Activated CD8-positive, alpha-beta T cell treated with anti-CD3 and anti-CD28 coated beads, Interleukin-2, amount 10 ng/mL, durations not matched to agents 7 days and 5 days (primary cell): ENCODE data around the gene SAP30. TPM values are rescaled to one million over a fixed set of nuclear protein-coding genes. Genes with fewer than 3 reads are reported as not detected.
A peak's percentile ranks its signal among the peaks of the same experiment; 100 is the strongest.

Source experiments
- ATAC-seq: fragments of 150-1000 bp; cut with Tn5 transposase; one replicate; pipeline ENCODE4 v1.10.0; 2021; ENCODE audit warnings: moderate library complexity
- CTCF ChIA-PET: fragments of 350-600 bp; sonication (Branson Sonifier 250); formaldehyde crosslinking; loops from one replicate; lab custom pipeline; 2021; ENCODE audit warnings: antibody characterized with exemption; lab: Charles Lee
- POLR2A ChIA-PET: fragments of 350-600 bp; sonication (Branson Sonifier 250); formaldehyde crosslinking; loops from one replicate; lab custom pipeline; 2021; ENCODE audit warnings: antibody characterized with exemption; lab: Charles Lee
- DNase-seq: peaks from one replicate; pipeline ENCODE4 v3.0.0-alpha.2; 2020
- H3K27ac Mint-ChIP-seq: one replicate; pipeline ENCODE4 v1.8.0; 2021; ENCODE audit warnings: mild to moderate bottlenecking, mixed read lengths
- H3K27me3 Mint-ChIP-seq: one replicate; pipeline ENCODE4 v1.8.0; 2021; ENCODE audit warnings: low read depth, mixed read lengths
- H3K36me3 Mint-ChIP-seq: one replicate; pipeline ENCODE4 v1.8.0; 2021; ENCODE audit warnings: low read depth, mixed read lengths
- H3K4me1 Mint-ChIP-seq: one replicate; pipeline ENCODE4 v1.8.0; 2021; ENCODE audit warnings: low read depth, mixed read lengths
- H3K4me3 Mint-ChIP-seq: one replicate; pipeline ENCODE4 v1.8.0; 2021; ENCODE audit warnings: mild to moderate bottlenecking, mixed read lengths
- H3K9me3 Mint-ChIP-seq: one replicate; pipeline ENCODE4 v1.8.0; 2022; ENCODE audit warnings: mixed read lengths; ENCODE audit not compliant: insufficient read depth
- total RNA-seq, 2 experiments: library from RNA; stranded (reverse); gene quantifications; one replicate each; pipeline ENCODE4 v1.2.3, GENCODE V29; 2021

SAP30 gene
- total RNA-seq, 2 experiments from 2014 or later = 19.7 to 21.0 TPM

DNA sequence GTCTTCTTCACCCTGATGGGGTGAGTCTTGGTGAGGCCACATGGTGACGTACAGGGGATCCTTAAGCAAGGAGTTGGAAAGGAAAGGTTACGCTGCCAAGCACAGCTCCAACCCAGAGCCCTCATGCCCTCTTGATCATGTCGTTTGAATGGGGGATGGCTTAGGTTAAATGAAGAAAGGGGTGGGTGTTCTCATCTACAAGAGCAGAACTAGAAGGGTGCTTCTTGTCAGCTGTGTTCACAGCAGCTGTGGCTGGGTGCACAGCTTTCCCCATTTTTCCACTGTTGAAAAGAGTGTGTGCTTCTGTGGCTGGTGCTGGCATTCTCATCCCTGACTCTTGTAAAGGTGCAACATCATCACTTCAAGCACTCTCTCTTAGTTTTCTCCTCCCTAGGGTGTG, 43.7 kb downstream of the SAP30 start:
- DNase-seq = no peak
- Mint-ChIP-seq H3K9me3 (no peaks in the 10 kb centered on the region), H3K36me3 (no peaks in the 10 kb centered on the region), H3K4me3 (no peak overlapping the region), H3K27ac (no peak overlapping the region), H3K27me3 (peaks cover 9% of the 10 kb centered on the region), H3K4me1 (no peaks in the 10 kb centered on the region)
- CTCF ChIA-PET = interaction anchor here (0.8 to 2.7 kb wide), 3 partner anchors 19 to 113 kb away, joined by 3 to 20 read pairs (median 12); no protein-coding TSS in a partner anchor
- ATAC-seq = no peak
- POLR2A ChIA-PET = no interaction called here

DNA sequence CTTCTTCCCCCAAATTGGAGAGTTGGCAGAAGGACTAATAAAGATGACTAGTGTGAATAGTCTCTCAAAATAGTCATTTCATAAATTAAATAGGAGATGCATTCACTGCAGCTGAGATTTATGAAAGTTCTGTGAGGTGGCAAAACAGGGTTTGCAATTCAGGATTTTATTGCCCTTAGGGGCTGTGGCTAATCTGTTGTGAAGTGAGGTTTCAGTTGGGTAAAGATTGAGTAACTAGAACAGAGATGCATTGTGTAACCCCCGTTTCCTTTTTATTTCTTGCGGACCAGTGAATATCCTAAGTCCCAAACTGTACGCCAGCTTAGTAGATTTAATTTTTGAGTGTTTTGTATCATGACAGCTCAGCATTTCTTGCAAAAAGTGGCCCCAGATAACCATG, 44.3 kb downstream of the SAP30 start:
- CTCF ChIA-PET = interaction anchor here (0.7 to 2.7 kb wide), 5 partner anchors 11 to 114 kb away, joined by 3 to 12 read pairs (median 4); no protein-coding TSS in a partner anchor
- Mint-ChIP-seq H3K9me3 (no peaks in the 10 kb centered on the region), H3K27me3 (peaks cover 9% of the 10 kb centered on the region), H3K36me3 (no peaks in the 10 kb centered on the region), H3K27ac (no peak overlapping the region), H3K4me1 (no peaks in the 10 kb centered on the region), H3K4me3 (no peak overlapping the region)
- POLR2A ChIA-PET = no interaction called here
- ATAC-seq (no peak), DNase-seq (no peak)

DNA sequence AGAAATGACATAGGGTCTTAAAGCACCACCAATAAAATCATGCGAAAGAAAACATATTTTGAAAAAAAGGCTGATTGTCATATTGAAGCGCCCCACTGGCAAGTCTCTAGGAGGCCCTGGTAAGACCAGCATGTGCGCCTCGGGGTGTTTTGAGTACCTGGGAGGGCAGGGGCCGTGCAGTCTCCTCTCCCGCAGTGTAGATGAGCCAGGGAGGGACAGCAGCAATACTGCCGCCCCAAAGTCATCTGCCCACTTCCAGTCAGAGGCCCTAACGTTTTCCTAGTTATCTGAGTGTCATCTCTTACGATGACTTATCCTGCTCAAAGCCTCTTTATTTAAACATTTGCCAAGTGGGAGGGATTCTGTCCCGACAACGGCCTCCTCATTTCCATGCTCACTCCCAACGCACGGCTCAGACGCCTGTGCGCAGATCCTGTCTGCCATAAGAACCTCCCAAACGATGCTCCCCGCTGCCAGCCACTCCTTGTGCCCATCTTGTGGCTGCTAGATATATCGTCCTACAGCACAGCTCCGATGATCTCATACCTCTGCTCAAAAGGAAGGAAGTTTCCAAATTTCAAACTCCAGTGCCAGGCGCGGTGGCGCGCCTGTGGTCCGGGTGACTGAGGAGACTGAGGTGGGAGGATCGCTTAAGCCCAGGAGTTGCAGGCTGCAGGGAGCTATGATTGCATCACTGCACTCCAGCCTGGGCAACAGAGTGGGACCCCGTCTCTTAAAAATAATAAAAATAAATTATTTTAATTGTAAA, 45.3 kb downstream of the SAP30 start:
- Mint-ChIP-seq H3K4me1 (peaks cover 4% of the 10 kb centered on the region), H3K36me3 (no peaks in the 10 kb centered on the region), H3K4me3 (no peak overlapping the region), H3K27ac (no peak overlapping the region), H3K9me3 (no peaks in the 10 kb centered on the region), H3K27me3 (peaks cover 9% of the 10 kb centered on the region)
- POLR2A ChIA-PET = no interaction called here
- ATAC-seq = no peak
- CTCF ChIA-PET = interaction anchor here (0.6 to 1.5 kb wide), 11 partner anchors 10 to 402 kb away, joined by 3 to 7 read pairs (median 3); no protein-coding TSS in a partner anchor
- DNase-seq = no peak

DNA sequence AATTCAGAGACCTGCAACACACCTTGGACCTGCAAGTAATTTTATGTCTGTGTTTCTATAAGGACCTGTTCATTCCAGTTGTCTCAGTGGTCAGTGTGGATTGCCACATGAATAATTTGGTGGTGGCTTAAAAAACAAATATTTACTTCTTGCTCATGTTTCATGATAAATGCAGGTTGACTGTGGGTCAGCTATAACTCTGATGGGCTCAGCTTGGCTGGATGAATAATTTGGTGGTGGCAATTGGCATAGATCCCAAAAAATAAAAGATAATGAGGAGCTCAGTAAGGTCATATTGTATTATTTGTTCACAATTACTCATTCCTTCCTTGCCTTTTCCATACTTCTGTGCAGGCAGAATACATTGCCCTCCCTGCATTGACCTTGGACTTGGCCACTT, 47.1 kb downstream of the SAP30 start:
- POLR2A ChIA-PET = no interaction called here

DNA sequence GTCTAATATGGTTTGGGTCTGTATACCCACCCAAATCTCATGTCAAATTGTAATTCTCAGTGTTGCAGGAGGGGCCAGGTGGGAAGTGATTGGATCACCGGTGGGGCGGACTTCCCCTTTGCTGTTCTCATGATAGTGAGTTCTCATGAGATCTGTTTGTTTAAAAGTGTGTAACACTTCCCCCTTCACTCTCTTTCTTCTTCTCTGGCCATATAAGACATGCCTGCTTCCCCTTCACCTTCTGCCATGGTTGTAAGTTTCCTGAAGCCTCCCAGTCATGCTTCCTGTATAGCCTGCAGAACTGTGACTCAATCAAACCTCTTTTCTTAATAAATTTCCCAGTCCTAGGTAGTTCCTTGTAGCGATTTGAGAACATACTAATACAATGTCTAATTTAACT, 47.9 kb downstream of the SAP30 start:
- Mint-ChIP-seq H3K27me3 (peaks cover 9% of the 10 kb centered on the region), H3K4me3 (no peak overlapping the region), H3K36me3 (no peaks in the 10 kb centered on the region), H3K27ac (no peak overlapping the region), H3K4me1 (peaks cover 4% of the 10 kb centered on the region), H3K9me3 (no peaks in the 10 kb centered on the region)
- DNase-seq = no peak
- ATAC-seq = no peak
- POLR2A ChIA-PET = no interaction called here
- CTCF ChIA-PET = interaction anchor here (1.0 to 4.4 kb wide), 7 partner anchors 10 to 117 kb away, joined by 3 to 28 read pairs (median 4); partner anchors contain the start of gene SAP30

More for the DNA sequence above, 47.1 kb downstream of the SAP30 start:
- Mint-ChIP-seq H3K9me3 (no peaks in the 10 kb centered on the region), H3K27me3 (peaks cover 9% of the 10 kb centered on the region), H3K4me3 (no peak overlapping the region), H3K27ac (no peak overlapping the region), H3K4me1 (peaks cover 4% of the 10 kb centered on the region), H3K36me3 (no peaks in the 10 kb centered on the region)
- DNase-seq (no peak), ATAC-seq (no peak)
- CTCF ChIA-PET = interaction anchor here (0.9 to 4.4 kb wide), 7 partner anchors 9 to 404 kb away, joined by 3 to 28 read pairs (median 4); partner anchors contain the start of gene SAP30

DNA sequence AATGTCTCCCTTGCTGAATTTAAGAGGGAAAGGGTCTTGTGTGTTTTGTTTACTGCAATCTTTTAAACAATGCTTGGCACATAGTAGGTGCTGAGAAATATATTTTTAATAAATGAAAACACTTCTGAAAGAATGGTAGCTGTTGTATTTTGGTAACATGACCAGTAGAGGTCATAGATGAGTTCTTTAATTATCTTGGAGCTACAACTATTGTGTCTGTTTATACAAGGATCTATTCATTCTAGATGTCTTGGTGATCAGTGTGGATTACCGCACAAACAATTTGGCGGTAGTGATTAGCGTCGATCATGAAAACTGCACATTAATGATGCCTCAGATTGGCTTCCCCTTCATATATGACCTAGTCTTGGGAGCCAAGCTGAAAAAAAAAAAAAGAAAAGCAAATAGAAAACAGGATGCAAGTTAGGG, 49.6 kb downstream of the SAP30 start:
- peaks cover 9% of the 10 kb centered on the region for H3K4me1 Mint-ChIP-seq
- ATAC-seq = no peak
- CTCF ChIA-PET = interaction anchor here (0.7 to 4.4 kb wide), 35 partner anchors 8 to 407 kb away, joined by 3 to 45 read pairs (median 5); partner anchors contain the start of gene HMGB2
- no peaks in the 10 kb centered on the region for H3K36me3 Mint-ChIP-seq
- POLR2A ChIA-PET = interaction anchor here (0.9 kb wide), 1 partner anchor 86 kb away, joined by 4 read pairs; the partner anchor contains the start of gene HMGB2
- H3K9me3 Mint-ChIP-seq = no peaks in the 10 kb centered on the region
- H3K27ac Mint-ChIP-seq = no peak overlapping the region
- peaks cover 9% of the 10 kb centered on the region for H3K27me3 Mint-ChIP-seq
- no peak overlapping the region for H3K4me3 Mint-ChIP-seq
- no peak for DNase-seq

DNA sequence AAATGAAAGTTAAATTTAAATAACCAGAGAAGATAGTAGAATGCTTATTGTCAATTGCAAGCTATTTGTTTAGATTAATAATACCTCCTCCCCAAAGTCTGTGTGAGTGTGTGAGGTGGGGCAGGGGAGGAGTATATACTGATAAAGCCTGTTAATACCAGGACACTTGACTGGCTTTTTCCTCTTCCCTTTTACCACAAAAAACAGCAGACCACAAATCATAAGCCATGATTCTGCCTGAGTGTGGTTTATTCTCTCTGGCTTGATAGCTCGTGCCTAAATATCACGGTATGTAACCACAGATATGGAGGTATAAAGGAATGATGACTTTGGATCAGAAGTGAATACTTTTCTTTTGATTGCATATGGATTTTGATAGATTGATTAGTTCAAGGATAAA, 50.0 kb downstream of the SAP30 start:
- Mint-ChIP-seq H3K27me3 (peaks cover 9% of the 10 kb centered on the region), H3K36me3 (no peaks in the 10 kb centered on the region), H3K4me3 (no peak overlapping the region), H3K4me1 (peaks cover 14% of the 10 kb centered on the region), H3K27ac (no peak overlapping the region), H3K9me3 (no peaks in the 10 kb centered on the region)
- POLR2A ChIA-PET = interaction anchor here (0.9 kb wide), 1 partner anchor 86 kb away, joined by 4 read pairs; the partner anchor contains the start of gene HMGB2
- ATAC-seq (no peak), DNase-seq (no peak)
- CTCF ChIA-PET = interaction anchor here (0.7 to 4.4 kb wide), 35 partner anchors 9 to 407 kb away, joined by 3 to 45 read pairs (median 5); partner anchors contain the start of gene HMGB2

DNA sequence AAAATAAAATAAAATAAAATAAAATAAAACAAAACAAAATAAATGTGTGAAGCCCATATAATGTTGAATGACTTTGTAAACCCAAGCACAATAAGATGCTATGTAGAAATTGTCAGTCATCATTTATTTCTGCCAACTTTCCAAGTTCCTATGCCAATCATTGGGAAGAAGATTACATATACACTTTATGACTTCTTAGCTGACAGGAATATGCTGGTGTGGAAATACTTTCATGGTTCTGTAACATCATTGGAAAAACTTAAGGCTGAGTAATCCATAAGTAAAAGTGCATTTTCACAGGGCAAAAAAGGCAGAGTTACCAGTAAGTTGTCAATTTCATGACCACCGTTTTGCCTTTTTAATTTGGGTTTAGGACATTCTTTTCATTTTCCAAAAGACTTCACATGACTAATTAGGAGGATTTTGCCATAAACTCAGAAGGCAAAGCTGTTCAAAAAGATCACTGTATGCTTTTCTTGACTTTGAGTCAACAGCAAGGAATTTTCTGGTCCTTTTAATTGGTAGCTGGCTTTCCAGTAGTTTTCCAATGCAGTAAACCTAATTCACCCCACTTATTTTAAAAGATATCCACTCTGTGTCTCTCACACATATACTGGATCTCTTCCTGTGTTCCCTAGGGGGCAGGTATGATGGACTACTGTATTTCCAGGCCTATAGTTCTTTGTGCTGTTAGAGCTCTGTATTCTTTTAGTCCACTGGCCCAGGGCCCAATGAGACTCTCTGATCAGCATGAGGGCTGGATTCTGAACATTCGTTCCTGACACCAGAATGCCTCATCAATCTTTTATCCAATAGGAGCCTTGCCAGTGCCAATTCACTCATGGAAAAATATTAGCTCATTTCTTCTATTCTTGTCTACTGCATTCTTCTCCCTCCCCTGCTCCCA, 54.4 kb downstream of the SAP30 start:
- no peak overlapping the region for H3K4me3 Mint-ChIP-seq
- no peak overlapping the region for H3K27ac Mint-ChIP-seq
- H3K9me3 Mint-ChIP-seq = no peaks in the 10 kb centered on the region
- no peaks in the 10 kb centered on the region for H3K36me3 Mint-ChIP-seq
- H3K4me1 Mint-ChIP-seq = peaks cover 29% of the 10 kb centered on the region
- ChIA-PET CTCF (interaction anchor here (0.8 to 1.4 kb wide), 2 partner anchors 25 to 81 kb away, joined by 3 to 4 read pairs; no protein-coding TSS in a partner anchor), POLR2A (no interaction called here)
- no peaks in the 10 kb centered on the region for H3K27me3 Mint-ChIP-seq
- DNase-seq (no peak), ATAC-seq (no peak)

DNA sequence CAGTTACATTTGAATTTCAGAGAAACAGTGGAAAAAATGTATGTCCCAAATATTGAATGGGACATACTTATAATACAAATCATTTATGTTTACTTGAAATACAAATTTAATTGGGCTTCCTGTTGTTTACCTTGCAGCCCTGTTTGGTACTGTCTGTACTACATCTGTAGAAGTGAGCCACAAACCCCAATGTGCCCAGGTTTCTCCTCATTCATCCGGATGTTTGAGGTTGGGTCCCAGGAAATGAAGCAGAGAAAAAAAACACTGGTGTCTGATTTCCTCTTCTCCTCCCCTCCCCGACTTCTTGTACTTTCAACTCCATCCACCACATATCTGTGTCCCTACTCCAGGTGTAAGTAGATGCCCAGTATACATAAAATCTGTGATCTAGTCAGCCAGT, 55.3 kb downstream of the SAP30 start:
- peak; percentile 52 for DNase-seq
- H3K27ac Mint-ChIP-seq = no peak overlapping the region
- peak overlapping the region; percentile 16 for H3K4me3 Mint-ChIP-seq
- no peaks in the 10 kb centered on the region for H3K36me3 Mint-ChIP-seq
- POLR2A ChIA-PET = no interaction called here
- no peaks in the 10 kb centered on the region for H3K9me3 Mint-ChIP-seq
- ATAC-seq = peak; percentile 76
- CTCF ChIA-PET = no interaction called here
- peaks cover under 1% of the 10 kb centered on the region for H3K27me3 Mint-ChIP-seq
- peaks cover 25% of the 10 kb centered on the region for H3K4me1 Mint-ChIP-seq
